ENCODE data around the gene ANKIB1.
"Not testable (repeated sequence)": the region's sequence is repeated elsewhere in the genome, so short reads cannot be mapped to it uniquely, and the experiment has no call there.

The ANKIB1 gene

GRCh38 chr7:92435542-92435941, 189.8 kb downstream of the ANKIB1 start:
- Histone ChIP-seq H3K9me2 (replicated peaks; ENCODE audit: control insufficient read depth, low read length) (no peaks in the 10 kb centered on the region), H3K9me3 (ENCODE audit: control insufficient read depth, insufficient read depth, low read length) (no peaks in the 10 kb centered on the region), H3K36me3 (ENCODE audit: control insufficient read depth, low read length) (no peaks in the 10 kb centered on the region), H3K4me2 (ENCODE audit: low read length) (no peak overlapping the region), H3F3A (ENCODE audit: control insufficient read depth, insufficient read depth) (no peaks in the 10 kb centered on the region), H3K4me3 (ENCODE audit: low read length) (no peak overlapping the region), H3K79me2 (ENCODE audit: control insufficient read depth, low read length) (no peaks in the 10 kb centered on the region), H4K20me1 (ENCODE audit: control insufficient read depth, insufficient read depth, low read depth, low read length) (no peaks in the 10 kb centered on the region), H3K27ac (ENCODE audit: low read depth, low read length) (no peak overlapping the region), H3K4me1 (ENCODE audit: control insufficient read depth, low read length) (no peaks in the 10 kb centered on the region), H3K27me3 (ENCODE audit: control insufficient read depth, low read length) (peaks cover 17% of the 10 kb centered on the region)
- TF ChIP-seq EZH2phosphoT487 (IDR thresholded peaks at IDR 0.05; ENCODE audit: borderline replicate concordance, low read length) (no peak), CTCF (IDR thresholded peaks at IDR 0.05; ENCODE audit: low read depth, low read length, poor library complexity, severe bottlenecking) (no peak)

- Histone ChIP-seq H3K4me2 (ENCODE audit: low read length) (no peak overlapping the region), H3K27ac (ENCODE audit: low read depth, low read length) (no peak overlapping the region), H3K4me1 (ENCODE audit: control insufficient read depth, low read length) (no peaks in the 10 kb centered on the region), H3K4me3 (ENCODE audit: low read length) (no peak overlapping the region), H4K20me1 (ENCODE audit: control insufficient read depth, insufficient read depth, low read depth, low read length) (no peaks in the 10 kb centered on the region), H3K9me3 (ENCODE audit: control insufficient read depth, insufficient read depth, low read length) (no peaks in the 10 kb centered on the region), H3K36me3 (ENCODE audit: control insufficient read depth, low read length) (no peaks in the 10 kb centered on the region), H3F3A (ENCODE audit: control insufficient read depth, insufficient read depth) (no peaks in the 10 kb centered on the region), H3K9me2 (replicated peaks; ENCODE audit: control insufficient read depth, low read length) (no peaks in the 10 kb centered on the region), H3K27me3 (ENCODE audit: control insufficient read depth, low read length) (peaks cover 17% of the 10 kb centered on the region), H3K79me2 (ENCODE audit: control insufficient read depth, low read length) (no peaks in the 10 kb centered on the region)
- TF ChIP-seq EZH2phosphoT487 (IDR thresholded peaks at IDR 0.05; ENCODE audit: borderline replicate concordance, low read length): no peak
- TF ChIP-seq CTCF (IDR thresholded peaks at IDR 0.05; ENCODE audit: low read depth, low read length, poor library complexity, severe bottlenecking): no peak
Observed at GRCh38 chr7:92436612-92437445, 191.1 kb downstream of the ANKIB1 start.

GRCh38 chr7:92437956-92438491, 192.2 kb downstream of the ANKIB1 start:
- Histone ChIP-seq H4K20me1 (ENCODE audit: control insufficient read depth, insufficient read depth, low read depth, low read length) (no peaks in the 10 kb centered on the region), H3K79me2 (ENCODE audit: control insufficient read depth, low read length) (no peaks in the 10 kb centered on the region), H3K27ac (ENCODE audit: low read depth, low read length) (no peak overlapping the region), H3F3A (ENCODE audit: control insufficient read depth, insufficient read depth) (no peaks in the 10 kb centered on the region), H3K36me3 (ENCODE audit: control insufficient read depth, low read length) (no peaks in the 10 kb centered on the region), H3K4me2 (ENCODE audit: low read length) (no peak overlapping the region), H3K4me1 (ENCODE audit: control insufficient read depth, low read length) (no peaks in the 10 kb centered on the region), H3K9me3 (ENCODE audit: control insufficient read depth, insufficient read depth, low read length) (no peaks in the 10 kb centered on the region), H3K9me2 (replicated peaks; ENCODE audit: control insufficient read depth, low read length) (no peaks in the 10 kb centered on the region), H3K27me3 (ENCODE audit: control insufficient read depth, low read length) (peaks cover 17% of the 10 kb centered on the region), H3K4me3 (ENCODE audit: low read length) (no peak overlapping the region)
- TF ChIP-seq EZH2phosphoT487 (IDR thresholded peaks at IDR 0.05; ENCODE audit: borderline replicate concordance, low read length): no peak
- TF ChIP-seq CTCF (IDR thresholded peaks at IDR 0.05; ENCODE audit: low read depth, low read length, poor library complexity, severe bottlenecking): no peak

- H3K27me3 ChIP-seq (ENCODE audit: control insufficient read depth, low read length): peaks cover 17% of the 10 kb centered on the region
- not testable (repeated sequence) for H3K4me1 ChIP-seq (ENCODE audit: control insufficient read depth, low read length); H3K36me3 ChIP-seq (ENCODE audit: control insufficient read depth, low read length); H3K9me3 ChIP-seq (ENCODE audit: control insufficient read depth, insufficient read depth, low read length); H3K4me3 ChIP-seq (ENCODE audit: low read length); H3K79me2 ChIP-seq (ENCODE audit: control insufficient read depth, low read length); H3K9me2 ChIP-seq (replicated peaks; ENCODE audit: control insufficient read depth, low read length); H3K4me2 ChIP-seq (ENCODE audit: low read length); H3K27ac ChIP-seq (ENCODE audit: low read depth, low read length); H4K20me1 ChIP-seq (ENCODE audit: control insufficient read depth, insufficient read depth, low read depth, low read length); H3F3A ChIP-seq (ENCODE audit: control insufficient read depth, insufficient read depth)
Observed at GRCh38 chr7:92442720-92443119, 196.9 kb downstream of the ANKIB1 start.

Measured in DOHH2 (cell line).